Naive B cell (primary cell): ENCODE data around the gene PDZRN4. TPM values are rescaled to one million over a fixed set of nuclear protein-coding genes. Genes with fewer than 3 reads are reported as not detected.
A peak's percentile ranks its signal among the peaks of the same experiment; 100 is the strongest.
"Not testable (repeated sequence)": the region's sequence is repeated elsewhere in the genome, so short reads cannot be mapped to it uniquely, and the experiment has no call there.

Experiments used
- ATAC-seq, 2 donors: fragments of 150-1000 bp; cut with Tn5 transposase; 2 replicates each; pipeline ENCODE4 v1.10.0; 2021; ENCODE audit warnings: low read depth in 2 of 2, mild to moderate bottlenecking in 2 of 2, moderate library complexity in 2 of 2
- DNase-seq: peaks from one replicate; pipeline ENCODE4 v3.0.0; 2022
- H3K27ac Mint-ChIP-seq, 6 donors: one replicate each; pipeline ENCODE4 v1.8.0; 2020 to 2022; ENCODE audit warnings: mild to moderate bottlenecking in 6 of 6, mixed read lengths in 6 of 6, moderate library complexity in 5 of 6, inconsistent platforms in 2 of 6
- H3K27me3 Mint-ChIP-seq, 3 donors: one replicate each; pipeline ENCODE4 v1.8.0; 2021 to 2022; ENCODE audit warnings: mixed read lengths in 3 of 3, mild to moderate bottlenecking in 1 of 3
- H3K36me3 Mint-ChIP-seq, 2 donors: one replicate each; pipeline ENCODE4 v1.8.0; 2020 to 2022; ENCODE audit warnings: mixed read lengths in 2 of 2, inconsistent platforms in 1 of 2, mild to moderate bottlenecking in 1 of 2
- H3K4me1 Mint-ChIP-seq, 3 donors: one replicate each; pipeline ENCODE4 v1.8.0; 2020 to 2022; ENCODE audit warnings: mixed read lengths in 3 of 3, inconsistent platforms in 1 of 3, mild to moderate bottlenecking in 1 of 3, moderate library complexity in 1 of 3
- H3K4me3 Mint-ChIP-seq, 8 donors: one replicate each; pipeline ENCODE4 v1.8.0; 2020 to 2022; ENCODE audit warnings: mild to moderate bottlenecking in 8 of 8, mixed read lengths in 8 of 8, moderate library complexity in 8 of 8, inconsistent platforms in 2 of 8
- H3K9me3 Mint-ChIP-seq, 7 donors: one replicate each; pipeline ENCODE4 v1.8.0; 2020 to 2022; ENCODE audit warnings: mixed read lengths in 7 of 7, mild to moderate bottlenecking in 5 of 7, inconsistent platforms in 2 of 7, moderate library complexity in 1 of 7
- polyA plus RNA-seq, 6 donors: library from polyadenylated mRNA; unstranded; fragments of 300-500 nt; fragmentation: Illumina TruSeq; gene quantifications; one replicate each; pipeline ENCODE4 v1.2.3, GENCODE V29; 2021; ENCODE audit warnings: low read depth in 6 of 6

The PDZRN4 gene
- polyA plus RNA-seq, 6 donors from 2014 or later, result not detected

GRCh38 chr12:41277100-41277945 lies 89.2 kb downstream of the PDZRN4 start:
- Mint-ChIP-seq H3K4me1 (no peaks in the 10 kb centered on the region), H3K36me3 (no peaks in the 10 kb centered on the region), H3K27me3 (peaks cover 0 to 9% (median 0%) of the 10 kb centered on the region in 3 donors), H3K4me3 (no peak overlapping the region), H3K27ac (no peak overlapping the region), H3K9me3 (no peaks in the 10 kb centered on the region)
- ATAC-seq (no peak), DNase-seq (peak; percentile 14)

GRCh38 chr12:41277946-41278267 lies 89.8 kb downstream of the PDZRN4 start:
- DNase-seq (no peak), ATAC-seq (no peak)
- no peaks in the 10 kb centered on the region for H3K36me3 Mint-ChIP-seq
- no peak overlapping the region for H3K27ac Mint-ChIP-seq
- H3K4me3 Mint-ChIP-seq, result no peak overlapping the region
- H3K27me3 Mint-ChIP-seq, result peaks cover 0 to 9% (median 0%) of the 10 kb centered on the region in 3 donors
- no peaks in the 10 kb centered on the region for H3K9me3 Mint-ChIP-seq
- no peaks in the 10 kb centered on the region for H3K4me1 Mint-ChIP-seq

- not testable (repeated sequence) for DNase-seq, H3K4me3 Mint-ChIP-seq, H3K4me1 Mint-ChIP-seq, H3K27ac Mint-ChIP-seq, ATAC-seq, H3K36me3 Mint-ChIP-seq, H3K9me3 Mint-ChIP-seq, H3K27me3 Mint-ChIP-seq
Measured at GRCh38 chr12:41280341-41281095, 92.4 kb downstream of the PDZRN4 start.

GRCh38 chr12:41285470-41285869 lies 97.3 kb downstream of the PDZRN4 start:
- not testable (repeated sequence) for H3K4me3 Mint-ChIP-seq, H3K36me3 Mint-ChIP-seq, H3K27me3 Mint-ChIP-seq, H3K4me1 Mint-ChIP-seq, DNase-seq, H3K9me3 Mint-ChIP-seq, ATAC-seq, H3K27ac Mint-ChIP-seq

GRCh38 chr12:41286426-41286825 lies 98.3 kb downstream of the PDZRN4 start:
- Mint-ChIP-seq H3K27ac (no peak overlapping the region), H3K9me3 (peaks cover 0 to 5% (median 3%) of the 10 kb centered on the region in 7 donors), H3K36me3 (no peaks in the 10 kb centered on the region), H3K4me1 (no peaks in the 10 kb centered on the region), H3K4me3 (no peak overlapping the region), H3K27me3 (no peaks in the 10 kb centered on the region)
- DNase-seq, result no peak
- no peak for ATAC-seq

GRCh38 chr12:41287500-41288141 lies 99.5 kb downstream of the PDZRN4 start:
- DNase-seq, result no peak
- no peak for ATAC-seq
- no peaks in the 10 kb centered on the region for H3K27me3 Mint-ChIP-seq

GRCh38 chr12:41288142-41288811 lies 100.2 kb downstream of the PDZRN4 start:
- H3K36me3 Mint-ChIP-seq, result no peaks in the 10 kb centered on the region
- peaks cover 0 to 5% (median 3%) of the 10 kb centered on the region in 7 donors for H3K9me3 Mint-ChIP-seq
- no peak overlapping the region for H3K27ac Mint-ChIP-seq
- H3K27me3 Mint-ChIP-seq, result no peaks in the 10 kb centered on the region
- ATAC-seq (no peak), DNase-seq (no peak)
- H3K4me3 Mint-ChIP-seq, result no peak overlapping the region
- H3K4me1 Mint-ChIP-seq, result no peaks in the 10 kb centered on the region

More at GRCh38 chr12:41287500-41288141, 99.5 kb downstream of the PDZRN4 start:
- Mint-ChIP-seq H3K36me3 (no peaks in the 10 kb centered on the region), H3K27ac (peak overlapping the region in 1 of 6 donors; percentile 16), H3K4me3 (no peak overlapping the region), H3K9me3 (peaks cover 0 to 5% (median 3%) of the 10 kb centered on the region in 7 donors), H3K4me1 (no peaks in the 10 kb centered on the region)

GRCh38 chr12:41289501-41289900 lies 101.4 kb downstream of the PDZRN4 start:
- no peak for ATAC-seq
- H3K9me3 Mint-ChIP-seq, result peaks cover 0 to 5% (median 0%) of the 10 kb centered on the region in 7 donors
- H3K4me1 Mint-ChIP-seq, result no peaks in the 10 kb centered on the region

GRCh38 chr12:41293011-41293410 lies 104.9 kb downstream of the PDZRN4 start:
- H3K9me3 Mint-ChIP-seq, result no peaks in the 10 kb centered on the region
- H3K27me3 Mint-ChIP-seq, result no peaks in the 10 kb centered on the region
- ATAC-seq (no peak), DNase-seq (no peak)
- no peaks in the 10 kb centered on the region for H3K4me1 Mint-ChIP-seq
- no peak overlapping the region for H3K4me3 Mint-ChIP-seq
- no peaks in the 10 kb centered on the region for H3K36me3 Mint-ChIP-seq
- no peak overlapping the region for H3K27ac Mint-ChIP-seq

More at GRCh38 chr12:41289501-41289900, 101.4 kb downstream of the PDZRN4 start:
- H3K27me3 Mint-ChIP-seq, result no peaks in the 10 kb centered on the region
- no peaks in the 10 kb centered on the region for H3K36me3 Mint-ChIP-seq
- DNase-seq, result no peak
- H3K27ac Mint-ChIP-seq, result no peak overlapping the region
- H3K4me3 Mint-ChIP-seq, result no peak overlapping the region

- no peak overlapping the region for H3K27ac Mint-ChIP-seq
- no peaks in the 10 kb centered on the region for H3K36me3 Mint-ChIP-seq
- H3K27me3 Mint-ChIP-seq, result no peaks in the 10 kb centered on the region
- no peak overlapping the region for H3K4me3 Mint-ChIP-seq
- no peaks in the 10 kb centered on the region for H3K9me3 Mint-ChIP-seq
- ATAC-seq (no peak), DNase-seq (no peak)
- no peaks in the 10 kb centered on the region for H3K4me1 Mint-ChIP-seq
Measured at GRCh38 chr12:41293461-41293860, 105.3 kb downstream of the PDZRN4 start.

- H3K9me3 Mint-ChIP-seq, result no peaks in the 10 kb centered on the region
- H3K27ac Mint-ChIP-seq, result no peak overlapping the region
- no peaks in the 10 kb centered on the region for H3K36me3 Mint-ChIP-seq
- H3K4me1 Mint-ChIP-seq, result no peaks in the 10 kb centered on the region
- no peak overlapping the region for H3K4me3 Mint-ChIP-seq
- ATAC-seq (no peak), DNase-seq (no peak)
- peaks cover 0 to 5% (median 0%) of the 10 kb centered on the region in 3 donors for H3K27me3 Mint-ChIP-seq
Measured at GRCh38 chr12:41302979-41303403, 114.9 kb downstream of the PDZRN4 start.

- Mint-ChIP-seq H3K4me1 (no peaks in the 10 kb centered on the region), H3K27me3 (peaks cover 0 to 5% (median 0%) of the 10 kb centered on the region in 3 donors), H3K4me3 (no peak overlapping the region), H3K9me3 (no peaks in the 10 kb centered on the region), H3K36me3 (no peaks in the 10 kb centered on the region), H3K27ac (no peak overlapping the region)
- ATAC-seq (no peak), DNase-seq (no peak)
Measured at GRCh38 chr12:41304526-41304925, 116.4 kb downstream of the PDZRN4 start.

GRCh38 chr12:41310367-41310766 lies 122.2 kb downstream of the PDZRN4 start:
- no peak for DNase-seq
- Mint-ChIP-seq H3K27ac (no peak overlapping the region), H3K9me3 (no peaks in the 10 kb centered on the region), H3K4me1 (no peaks in the 10 kb centered on the region), H3K4me3 (no peak overlapping the region), H3K36me3 (no peaks in the 10 kb centered on the region), H3K27me3 (peaks cover 0 to 5% (median 0%) of the 10 kb centered on the region in 3 donors)
- ATAC-seq, result no peak
